ENCODE measurements around the gene LEAP2.

The LEAP2 gene

DNA sequence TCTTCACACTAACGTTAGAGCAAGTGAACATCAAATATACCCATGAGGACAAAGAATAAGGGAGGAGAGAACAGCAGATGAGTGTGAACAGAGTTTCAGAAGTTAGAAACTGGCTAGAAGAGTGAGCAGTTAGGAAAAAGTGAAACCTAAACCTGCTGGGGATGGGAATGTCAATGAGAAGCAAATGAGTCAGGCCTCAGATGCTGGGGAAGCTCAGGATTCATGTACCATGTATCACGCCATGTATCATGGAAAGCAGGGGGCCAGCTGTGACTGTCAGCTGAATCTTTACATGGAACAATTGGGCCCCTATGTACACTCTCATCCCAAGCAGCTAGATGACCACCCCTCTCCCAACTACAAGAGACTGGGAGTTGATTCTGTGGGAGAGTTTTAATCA is 23.4 kb upstream of the LEAP2 start:
- Histone ChIP-seq H4K91ac (ENCODE audit: low read depth, low read length, poor library complexity) (no peak overlapping the region), H2AFZ (ENCODE audit: low read length) (peak overlapping the region; percentile 44), H4K8ac (ENCODE audit: low read depth, low read length) (no peak overlapping the region), H3K36me3 (replicated peaks in 1 of 2; ENCODE audit: control insufficient read depth in 2 of 2, insufficient read depth in 2 of 2, low read length in 2 of 2) (no peaks in the 10 kb centered on the region), H2BK12ac (ENCODE audit: low read length) (no peak overlapping the region), H3K4ac (ENCODE audit: low read length) (no peak overlapping the region), H3K23ac (ENCODE audit: low read depth, low read length, poor library complexity) (no peak overlapping the region), H3K9ac (ENCODE audit: low read depth, low read length, poor library complexity) (no peak overlapping the region), H2BK15ac (ENCODE audit: low read length) (no peak overlapping the region), H3K14ac (ENCODE audit: low read length) (no peak overlapping the region), H3K27ac (replicated peaks; ENCODE audit: low read length) (no peak overlapping the region), H2BK120ac (ENCODE audit: low read depth, low read length) (no peak overlapping the region), H3K4me3 (ENCODE audit: low read length in 2 of 2) (no peak overlapping the region), H3K9me3 (replicated peaks in 1 of 2; ENCODE audit: control insufficient read depth in 2 of 2, insufficient read depth in 1 of 2, low read depth in 1 of 2, low read length in 2 of 2) (no peaks in the 10 kb centered on the region), H3K27me3 (ENCODE audit: control insufficient read depth in 3 of 3, insufficient read depth in 3 of 3, low read depth in 1 of 3, low read length in 3 of 3) (peaks cover 0 to 26% (median 0%) of the 10 kb centered on the region in 3 experiments), H2BK5ac (ENCODE audit: low read length) (no peak overlapping the region), H3K4me1 (ENCODE audit: control insufficient read depth in 2 of 2, insufficient read depth in 1 of 2, low read depth in 1 of 2, low read length in 2 of 2) (no peaks in the 10 kb centered on the region), H3K4me2 (ENCODE audit: insufficient read depth, low read length, poor library complexity, severe bottlenecking) (no peak overlapping the region), H3K18ac (ENCODE audit: low read length) (no peak overlapping the region), H2AK5ac (ENCODE audit: low read depth, low read length) (no peak overlapping the region), H3K79me1 (ENCODE audit: low read depth, low read length) (no peaks in the 10 kb centered on the region)
- DNase-seq (ENCODE audit: low spot score) = no peak
- WGBS, 2 donors (ENCODE audit: extremely low coverage in 2 of 2, insufficient read length in 2 of 2, insufficient replicate concordance in 1 of 2) = no CpG with 5 or more reads among the region's 2 CpGs

DNA sequence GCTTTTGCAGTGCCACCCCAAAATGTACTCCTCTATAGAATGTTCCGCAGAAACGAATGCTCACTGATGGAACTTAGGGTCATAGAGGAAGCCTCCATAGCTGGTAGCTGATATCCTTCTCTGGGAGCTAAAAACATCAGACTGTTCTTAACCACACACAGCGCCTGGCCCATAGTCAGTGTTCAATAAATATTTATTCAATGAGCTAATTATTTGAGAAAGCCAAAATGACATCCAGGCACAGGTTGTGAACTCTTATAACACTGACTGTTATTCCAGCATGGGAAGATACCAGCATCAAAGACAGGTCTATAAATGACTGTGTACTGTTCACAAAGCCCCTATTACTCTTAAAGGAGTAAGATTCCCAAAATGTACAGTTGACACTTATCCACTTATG is 20.1 kb upstream of the LEAP2 start:
- Histone ChIP-seq H2BK5ac (ENCODE audit: low read length) (no peak overlapping the region), H4K8ac (ENCODE audit: low read depth, low read length) (no peak overlapping the region), H2BK15ac (ENCODE audit: low read length) (no peak overlapping the region), H2AK5ac (ENCODE audit: low read depth, low read length) (no peak overlapping the region), H3K79me1 (ENCODE audit: low read depth, low read length) (no peaks in the 10 kb centered on the region), H3K4me3 (ENCODE audit: low read length in 2 of 2) (no peak overlapping the region), H3K18ac (ENCODE audit: low read length) (no peak overlapping the region), H3K4ac (ENCODE audit: low read length) (no peak overlapping the region), H3K36me3 (replicated peaks in 1 of 2; ENCODE audit: control insufficient read depth in 2 of 2, insufficient read depth in 2 of 2, low read length in 2 of 2) (no peaks in the 10 kb centered on the region), H2BK12ac (ENCODE audit: low read length) (no peak overlapping the region), H3K14ac (ENCODE audit: low read length) (no peak overlapping the region), H3K4me2 (ENCODE audit: insufficient read depth, low read length, poor library complexity, severe bottlenecking) (no peak overlapping the region), H3K9me3 (replicated peaks in 1 of 2; ENCODE audit: control insufficient read depth in 2 of 2, insufficient read depth in 1 of 2, low read depth in 1 of 2, low read length in 2 of 2) (no peaks in the 10 kb centered on the region), H3K27ac (replicated peaks; ENCODE audit: low read length) (no peak overlapping the region), H2BK120ac (ENCODE audit: low read depth, low read length) (no peak overlapping the region), H3K9ac (ENCODE audit: low read depth, low read length, poor library complexity) (no peak overlapping the region), H3K4me1 (ENCODE audit: control insufficient read depth in 2 of 2, insufficient read depth in 1 of 2, low read depth in 1 of 2, low read length in 2 of 2) (no peaks in the 10 kb centered on the region), H3K23ac (ENCODE audit: low read depth, low read length, poor library complexity) (no peak overlapping the region), H4K91ac (ENCODE audit: low read depth, low read length, poor library complexity) (no peak overlapping the region), H3K27me3 (ENCODE audit: control insufficient read depth in 3 of 3, insufficient read depth in 3 of 3, low read depth in 1 of 3, low read length in 3 of 3) (peaks cover 0 to 24% (median 0%) of the 10 kb centered on the region in 3 experiments), H2AFZ (ENCODE audit: low read length) (no peak overlapping the region)
- no peak for DNase-seq (ENCODE audit: low spot score)
- WGBS, 2 donors (ENCODE audit: extremely low coverage in 2 of 2, insufficient read length in 2 of 2, insufficient replicate concordance in 1 of 2) = no CpG with 5 or more reads among the region's 3 CpGs

DNA sequence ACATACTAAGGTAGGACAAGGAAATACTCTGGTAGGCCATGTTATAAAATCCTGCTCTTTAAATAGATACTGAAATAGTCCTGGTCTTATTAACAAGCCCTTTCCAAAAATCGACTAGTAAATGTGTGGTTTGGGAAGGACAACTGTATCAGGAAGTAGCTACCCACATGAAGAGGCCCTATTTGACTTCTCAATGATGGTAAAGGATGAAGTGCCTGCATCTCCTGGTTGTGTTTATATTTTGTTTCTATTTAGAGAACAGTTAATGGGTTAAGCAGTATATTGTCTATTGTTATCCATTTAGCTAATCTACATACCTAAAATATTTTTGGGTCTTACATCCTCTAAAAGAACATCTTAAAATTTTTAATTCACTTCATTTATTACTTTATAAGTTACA is 19.7 kb upstream of the LEAP2 start:
- H3K36me3 ChIP-seq (replicated peaks in 1 of 2; ENCODE audit: control insufficient read depth in 2 of 2, insufficient read depth in 2 of 2, low read length in 2 of 2) = no peaks in the 10 kb centered on the region
- no peak overlapping the region for H4K8ac ChIP-seq (ENCODE audit: low read depth, low read length)
- no peaks in the 10 kb centered on the region for H3K4me1 ChIP-seq (ENCODE audit: control insufficient read depth in 2 of 2, insufficient read depth in 1 of 2, low read depth in 1 of 2, low read length in 2 of 2)
- no peak overlapping the region for H3K27ac ChIP-seq (replicated peaks; ENCODE audit: low read length)
- no peak overlapping the region for H3K18ac ChIP-seq (ENCODE audit: low read length)
- H3K23ac ChIP-seq (ENCODE audit: low read depth, low read length, poor library complexity) = no peak overlapping the region
- H3K79me1 ChIP-seq (ENCODE audit: low read depth, low read length) = no peaks in the 10 kb centered on the region
- H2BK120ac ChIP-seq (ENCODE audit: low read depth, low read length) = no peak overlapping the region
- DNase-seq (ENCODE audit: low spot score) = no peak
- no peak overlapping the region for H2BK15ac ChIP-seq (ENCODE audit: low read length)
- no peak overlapping the region for H4K91ac ChIP-seq (ENCODE audit: low read depth, low read length, poor library complexity)
- H2BK12ac ChIP-seq (ENCODE audit: low read length) = no peak overlapping the region
- no peaks in the 10 kb centered on the region for H3K9me3 ChIP-seq (replicated peaks in 1 of 2; ENCODE audit: control insufficient read depth in 2 of 2, insufficient read depth in 1 of 2, low read depth in 1 of 2, low read length in 2 of 2)
- H3K14ac ChIP-seq (ENCODE audit: low read length) = no peak overlapping the region
- H3K4ac ChIP-seq (ENCODE audit: low read length) = no peak overlapping the region
- peaks cover 0 to 22% (median 0%) of the 10 kb centered on the region in 3 experiments for H3K27me3 ChIP-seq (ENCODE audit: control insufficient read depth in 3 of 3, insufficient read depth in 3 of 3, low read depth in 1 of 3, low read length in 3 of 3)
- H2AFZ ChIP-seq (ENCODE audit: low read length) = no peak overlapping the region
- no peak overlapping the region for H3K4me3 ChIP-seq (ENCODE audit: low read length in 2 of 2)
- H3K4me2 ChIP-seq (ENCODE audit: insufficient read depth, low read length, poor library complexity, severe bottlenecking) = no peak overlapping the region
- WGBS, 2 donors (ENCODE audit: extremely low coverage in 2 of 2, insufficient read length in 2 of 2, insufficient replicate concordance in 1 of 2) = no CpG with 5 or more reads among the region's 1 CpG
- no peak overlapping the region for H3K9ac ChIP-seq (ENCODE audit: low read depth, low read length, poor library complexity)
- H2AK5ac ChIP-seq (ENCODE audit: low read depth, low read length) = no peak overlapping the region
- H2BK5ac ChIP-seq (ENCODE audit: low read length) = no peak overlapping the region

DNA sequence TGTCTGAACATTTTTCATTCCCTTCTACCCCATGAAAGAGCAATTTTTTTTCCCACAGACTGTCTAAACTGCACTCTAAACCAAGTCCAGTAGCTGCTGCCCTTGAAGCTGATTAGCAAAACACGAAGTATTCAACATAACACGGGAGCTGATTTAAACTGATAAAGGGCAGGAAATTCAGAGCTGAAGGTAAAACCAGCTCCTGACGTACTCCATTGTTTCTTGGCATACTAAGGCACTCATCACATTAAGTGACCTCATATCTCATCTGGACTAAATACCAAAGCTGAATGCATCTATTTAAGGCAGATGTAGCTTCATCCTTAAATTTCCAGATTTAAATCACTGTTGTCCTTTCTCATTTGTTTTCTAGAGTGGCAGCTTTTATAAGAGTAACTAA is 19.2 kb upstream of the LEAP2 start:
- Histone ChIP-seq H3K23ac (ENCODE audit: low read depth, low read length, poor library complexity) (no peak overlapping the region), H3K9me3 (replicated peaks in 1 of 2; ENCODE audit: control insufficient read depth in 2 of 2, insufficient read depth in 1 of 2, low read depth in 1 of 2, low read length in 2 of 2) (no peaks in the 10 kb centered on the region), H3K27ac (replicated peaks; ENCODE audit: low read length) (no peak overlapping the region), H3K14ac (ENCODE audit: low read length) (no peak overlapping the region), H2AFZ (ENCODE audit: low read length) (no peak overlapping the region), H3K4me1 (ENCODE audit: control insufficient read depth in 2 of 2, insufficient read depth in 1 of 2, low read depth in 1 of 2, low read length in 2 of 2) (no peaks in the 10 kb centered on the region), H2BK120ac (ENCODE audit: low read depth, low read length) (no peak overlapping the region), H3K36me3 (replicated peaks in 1 of 2; ENCODE audit: control insufficient read depth in 2 of 2, insufficient read depth in 2 of 2, low read length in 2 of 2) (no peaks in the 10 kb centered on the region), H3K4ac (ENCODE audit: low read length) (no peak overlapping the region), H2BK15ac (ENCODE audit: low read length) (no peak overlapping the region), H3K9ac (ENCODE audit: low read depth, low read length, poor library complexity) (no peak overlapping the region), H3K18ac (ENCODE audit: low read length) (no peak overlapping the region), H2BK5ac (ENCODE audit: low read length) (no peak overlapping the region), H4K91ac (ENCODE audit: low read depth, low read length, poor library complexity) (no peak overlapping the region), H4K8ac (ENCODE audit: low read depth, low read length) (no peak overlapping the region), H3K4me3 (ENCODE audit: low read length in 2 of 2) (no peak overlapping the region), H3K4me2 (ENCODE audit: insufficient read depth, low read length, poor library complexity, severe bottlenecking) (no peak overlapping the region), H2BK12ac (ENCODE audit: low read length) (no peak overlapping the region), H2AK5ac (ENCODE audit: low read depth, low read length) (no peak overlapping the region), H3K79me1 (ENCODE audit: low read depth, low read length) (no peaks in the 10 kb centered on the region), H3K27me3 (ENCODE audit: control insufficient read depth in 3 of 3, insufficient read depth in 3 of 3, low read depth in 1 of 3, low read length in 3 of 3) (peaks cover 0 to 18% (median 0%) of the 10 kb centered on the region in 3 experiments)
- no peak for DNase-seq (ENCODE audit: low spot score)
- no CpG with 5 or more reads among the region's 3 CpGs for WGBS, 2 donors (ENCODE audit: extremely low coverage in 2 of 2, insufficient read length in 2 of 2, insufficient replicate concordance in 1 of 2)
